ENCODE data around the gene CADM1.

The CADM1 gene

GRCh38 chr11:115133475-115134209 lies 370.6 kb downstream of the CADM1 start:
- H3K4me3 ChIP-seq (ENCODE audit: low read depth, low read length), result no peak overlapping the region

- H3K4me3 ChIP-seq (ENCODE audit: low read depth, low read length), result no peak overlapping the region
Measured at GRCh38 chr11:115132436-115133228, 371.6 kb downstream of the CADM1 start.

GRCh38 chr11:115129473-115130289 lies 374.5 kb downstream of the CADM1 start:
- H3K4me3 ChIP-seq (ENCODE audit: low read depth, low read length), result no peak overlapping the region

- H3K4me3 ChIP-seq (ENCODE audit: low read depth, low read length), result no peak overlapping the region
Measured at GRCh38 chr11:115128226-115128625, 376.0 kb downstream of the CADM1 start.

GRCh38 chr11:115127790-115128189 lies 376.4 kb downstream of the CADM1 start:
- no peak overlapping the region for H3K4me3 ChIP-seq (ENCODE audit: low read depth, low read length)

- H3K4me3 ChIP-seq (ENCODE audit: low read depth, low read length), result no peak overlapping the region
Measured at GRCh38 chr11:115126515-115127208, 377.6 kb downstream of the CADM1 start.

GRCh38 chr11:115126092-115126491 lies 378.1 kb downstream of the CADM1 start:
- no peak overlapping the region for H3K4me3 ChIP-seq (ENCODE audit: low read depth, low read length)

GRCh38 chr11:115124786-115125185 lies 379.4 kb downstream of the CADM1 start:
- H3K4me3 ChIP-seq (ENCODE audit: low read depth, low read length), result no peak overlapping the region

GRCh38 chr11:115123641-115124040 lies 380.6 kb downstream of the CADM1 start:
- H3K4me3 ChIP-seq (ENCODE audit: low read depth, low read length), result no peak overlapping the region

GRCh38 chr11:115122274-115122673 lies 381.9 kb downstream of the CADM1 start:
- H3K4me3 ChIP-seq (ENCODE audit: low read depth, low read length), result no peak overlapping the region
